H9 (cell line): ENCODE data around the gene ITGA1. TPM values are rescaled to one million over a fixed set of nuclear protein-coding genes. Genes with fewer than 3 reads are reported as not detected.

Source experiments
- DNase-seq: peaks from one replicate; pipeline ENCODE4 v3.0.0-alpha.2; 2017
- H2AFZ ChIP-seq: one replicate; pipeline ENCODE4 v1.6.1; 2013; ENCODE audit warnings: mild to moderate bottlenecking, low read length, control low read depth, moderate library complexity
- H2AK5ac ChIP-seq: 2 replicates; pipeline ENCODE4 v1.6.1; 2013; ENCODE audit warnings: low read length, control low read depth, mixed read lengths; ENCODE audit not compliant: insufficient read length
- H2BK120ac ChIP-seq: one replicate; pipeline ENCODE4 v1.6.1; 2013; ENCODE audit warnings: low read depth, mild to moderate bottlenecking, low read length, control low read depth, inconsistent platforms; ENCODE audit not compliant: poor library complexity, severe bottlenecking
- H2BK12ac ChIP-seq: 2 replicates; pipeline ENCODE4 v1.6.1; 2013; ENCODE audit warnings: low read length, control low read depth, mixed read lengths, low read depth; ENCODE audit not compliant: insufficient read length
- H2BK15ac ChIP-seq: 2 replicates; pipeline ENCODE4 v1.6.1; 2013; ENCODE audit warnings: low read depth, low read length, control low read depth
- H2BK20ac ChIP-seq: one replicate; pipeline ENCODE4 v1.6.1; 2013; ENCODE audit warnings: low read depth, mild to moderate bottlenecking, low read length, control low read depth, inconsistent platforms; ENCODE audit not compliant: poor library complexity, severe bottlenecking
- H2BK5ac ChIP-seq: 2 replicates; pipeline ENCODE4 v1.6.1; 2013; ENCODE audit warnings: low read length, control low read depth, mixed read lengths; ENCODE audit not compliant: insufficient read length
- H3K14ac ChIP-seq: 2 replicates; pipeline ENCODE4 v1.6.1; 2013; ENCODE audit warnings: low read length, control low read depth; ENCODE audit not compliant: insufficient read depth
- H3K18ac ChIP-seq: 2 replicates; pipeline ENCODE4 v1.6.1; 2013; ENCODE audit warnings: low read depth, mild to moderate bottlenecking, mixed read lengths, low read length, control low read depth; ENCODE audit not compliant: insufficient read length
- H3K23ac ChIP-seq: 2 replicates; pipeline ENCODE4 v1.6.1; 2013; ENCODE audit warnings: low read length, control low read depth, mixed read lengths, low read depth; ENCODE audit not compliant: insufficient read length
- H3K23me2 ChIP-seq: 2 replicates; pipeline ENCODE4 v1.6.1; 2013; ENCODE audit warnings: low read depth, mild to moderate bottlenecking, mixed read lengths, low read length, control low read depth; ENCODE audit not compliant: insufficient read length, poor library complexity, severe bottlenecking
- H3K27ac ChIP-seq: 2 replicates; pipeline ENCODE4 v1.5.1; 2013; ENCODE audit warnings: low read length, control low read depth, mixed read lengths, low read depth; ENCODE audit not compliant: insufficient read length
- H3K27me3 ChIP-seq: 2 replicates; pipeline ENCODE4 v1.6.1; 2013; ENCODE audit warnings: low read length, control low read depth, inconsistent platforms; ENCODE audit not compliant: insufficient read depth
- H3K4ac ChIP-seq: 2 replicates; pipeline ENCODE4 v1.6.1; 2013; ENCODE audit warnings: low read depth, mild to moderate bottlenecking, control low read depth, inconsistent platforms, low read length, moderate library complexity
- H3K4me1 ChIP-seq: 2 replicates; pipeline ENCODE4 v1.6.1; 2013; ENCODE audit warnings: low read length, control low read depth, inconsistent platforms; ENCODE audit not compliant: insufficient read depth
- H3K4me2 ChIP-seq: 2 replicates; pipeline ENCODE4 v1.6.1; 2013; ENCODE audit warnings: low read length, control low read depth, mixed read lengths; ENCODE audit not compliant: insufficient read length, insufficient read depth
- H3K56ac ChIP-seq: 2 replicates; pipeline ENCODE4 v1.6.1; 2013; ENCODE audit warnings: low read depth, mild to moderate bottlenecking, mixed read lengths, low read length, control low read depth; ENCODE audit not compliant: insufficient read length
- H3K79me1 ChIP-seq: 2 replicates; pipeline ENCODE4 v1.6.1; 2013; ENCODE audit warnings: low read depth, mild to moderate bottlenecking, moderate library complexity, low read length, control low read depth, inconsistent platforms; ENCODE audit not compliant: insufficient read depth, poor library complexity, severe bottlenecking
- H3K79me2 ChIP-seq: 2 replicates; pipeline ENCODE4 v1.6.1; 2013; ENCODE audit warnings: low read length, control low read depth, inconsistent platforms; ENCODE audit not compliant: insufficient read depth
- H3K9ac ChIP-seq: 2 replicates; pipeline ENCODE4 v1.6.1; 2013; ENCODE audit warnings: low read length, control low read depth, mixed read lengths; ENCODE audit not compliant: insufficient read length; ENCODE audit errors: extremely low read depth
- H3K9me3 ChIP-seq: one replicate; pipeline ENCODE4 v1.6.1; 2013; ENCODE audit warnings: low read depth, low read length, inconsistent platforms; ENCODE audit not compliant: control insufficient read depth
- H3T11ph ChIP-seq: one replicate; pipeline ENCODE4 v1.6.1; 2013; ENCODE audit warnings: mild to moderate bottlenecking, low read length, control low read depth, inconsistent platforms
- H4K20me1 ChIP-seq: one replicate; pipeline ENCODE4 v1.6.1; 2013; ENCODE audit not compliant: control insufficient read depth, insufficient read length, insufficient read depth
- H4K5ac ChIP-seq: 2 replicates; pipeline ENCODE4 v1.6.1; 2013; ENCODE audit warnings: low read depth, mild to moderate bottlenecking, mixed read lengths, low read length, control low read depth; ENCODE audit not compliant: insufficient read length
- H4K8ac ChIP-seq: replicated peaks from 2 replicates; pipeline ENCODE4 v1.6.1; 2013; ENCODE audit warnings: low read length, control low read depth, mixed read lengths, low read depth; ENCODE audit not compliant: insufficient read length
- H4K91ac ChIP-seq: 2 replicates; pipeline ENCODE4 v1.6.1; 2013; ENCODE audit warnings: low read depth, mild to moderate bottlenecking, moderate library complexity, mixed read lengths, low read length, control low read depth; ENCODE audit not compliant: insufficient read length
- H3K27ac Mint-ChIP-seq, 3 experiments: 2 replicates in 2 of 3; 3 replicates in 1 of 3; pipeline ENCODE4 v1.8.0; 2020 to 2021; ENCODE audit warnings: mixed read lengths in 3 of 3, mild to moderate bottlenecking in 1 of 3, moderate library complexity in 1 of 3
- H3K27me3 Mint-ChIP-seq: 2 replicates; pipeline ENCODE4 v1.8.0; 2021; ENCODE audit warnings: low read depth, mild to moderate bottlenecking, moderate library complexity, mixed read lengths
- H3K36me3 Mint-ChIP-seq, 3 experiments: 2 replicates in 2 of 3; 3 replicates in 1 of 3; pipeline ENCODE4 v1.8.0; 2020 to 2021; ENCODE audit warnings: low read depth in 3 of 3, mixed read lengths in 3 of 3; ENCODE audit not compliant: insufficient read depth in 1 of 3
- H3K4me1 Mint-ChIP-seq, 2 experiments: 2 replicates each; pipeline ENCODE4 v1.8.0; 2020; ENCODE audit warnings: mixed read lengths in 2 of 2
- H3K4me3 Mint-ChIP-seq, 2 experiments: 2 replicates in 1 of 2; 3 replicates in 1 of 2; pipeline ENCODE4 v1.8.0; 2020 to 2021; ENCODE audit warnings: mild to moderate bottlenecking in 2 of 2, mixed read lengths in 2 of 2, moderate library complexity in 1 of 2
- H3K9me3 Mint-ChIP-seq, 2 experiments: 2 replicates in 1 of 2; 3 replicates in 1 of 2; pipeline ENCODE4 v1.8.0; 2020; ENCODE audit warnings: mild to moderate bottlenecking in 2 of 2, mixed read lengths in 2 of 2, moderate library complexity in 1 of 2
- WGBS: extraction: QIAGEN DNeasy Blood & Tissue Kit; methylation state at CpG from one replicate; pipeline ENCODE4 v1.1.7; 2013; ENCODE audit warnings: missing lambda C conversion rate, low lambda C conversion rate, mixed read lengths; ENCODE audit not compliant: insufficient read length; ENCODE audit errors: extremely low coverage; 5-methylcytosine and 5-hydroxymethylcytosine counted together
- total RNA-seq: library from RNA; stranded (reverse); gene quantifications from 2 replicates; pipeline ENCODE4 v1.2.1, GENCODE V29; 2021
- TF ChIP-seq, protein P1 (sequence below): fragments of 200-600 bp; sonication (generic); conservative IDR thresholded peaks from 3 replicates; pipeline ENCODE4 v1.8.0; 2021; ENCODE audit warnings: antibody characterized with exemption, mild to moderate bottlenecking

Gene ITGA1
- total RNA-seq, 1 experiment from 2014 or later: 3.9 TPM

DNA sequence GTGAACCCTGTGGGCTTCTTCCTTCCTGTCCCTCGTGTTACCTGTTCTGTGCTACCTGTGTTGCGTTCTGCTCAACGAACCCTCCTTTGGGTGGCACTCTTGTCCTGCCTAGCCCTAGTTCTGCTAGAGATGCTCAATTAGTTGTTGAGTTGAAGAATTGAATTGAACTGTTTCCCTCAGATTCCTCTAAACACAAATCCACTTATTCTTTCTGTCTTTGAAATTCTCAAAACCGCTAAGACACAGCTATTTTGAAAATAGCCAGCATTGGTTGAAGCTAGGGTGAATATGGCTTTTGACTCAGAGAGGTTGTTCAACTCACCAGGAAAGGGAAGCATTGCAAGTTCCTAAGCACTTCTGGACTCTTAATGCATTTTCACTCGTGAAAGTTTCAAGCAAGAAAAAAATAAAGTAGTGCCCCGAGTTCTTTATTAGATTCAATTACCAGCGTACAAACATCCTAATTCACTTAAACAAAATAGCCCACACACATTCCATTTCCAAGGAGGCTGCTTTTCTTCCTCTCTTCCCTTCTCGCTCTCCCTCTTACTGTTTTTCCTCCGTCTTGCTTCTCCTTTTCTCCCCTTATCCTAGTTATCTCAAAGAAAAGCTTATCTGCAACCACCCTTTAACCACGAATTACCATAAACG is 642 bp upstream of the ITGA1 start:
- Histone ChIP-seq H2BK20ac (no peak overlapping the region), H2BK12ac (no peak overlapping the region), H3K4me1 (no peaks in the 10 kb centered on the region), H3K4me2 (peak overlapping the region; percentile 86), H3K27me3 (no peaks in the 10 kb centered on the region), H2BK120ac (no peak overlapping the region), H3K9ac (no peak overlapping the region), H3K79me1 (no peaks in the 10 kb centered on the region), H4K20me1 (no peaks in the 10 kb centered on the region), H3K18ac (no peak overlapping the region), H3K27ac (no peak overlapping the region), H2BK15ac (no peak overlapping the region), H3K4ac (no peak overlapping the region), H4K5ac (no peak overlapping the region), H3K14ac (no peak overlapping the region), H3K9me3 (no peaks in the 10 kb centered on the region), H2AFZ (no peak overlapping the region), H4K91ac (no peak overlapping the region), H3K79me2 (no peaks in the 10 kb centered on the region), H2BK5ac (no peak overlapping the region), H3K23ac (no peak overlapping the region), H3T11ph (no peak overlapping the region), H3K56ac (no peak overlapping the region), H4K8ac (no peak overlapping the region), H3K23me2 (peaks cover 8% of the 10 kb centered on the region), H2AK5ac (no peak overlapping the region)
- TF ChIP-seq, protein P1, sequence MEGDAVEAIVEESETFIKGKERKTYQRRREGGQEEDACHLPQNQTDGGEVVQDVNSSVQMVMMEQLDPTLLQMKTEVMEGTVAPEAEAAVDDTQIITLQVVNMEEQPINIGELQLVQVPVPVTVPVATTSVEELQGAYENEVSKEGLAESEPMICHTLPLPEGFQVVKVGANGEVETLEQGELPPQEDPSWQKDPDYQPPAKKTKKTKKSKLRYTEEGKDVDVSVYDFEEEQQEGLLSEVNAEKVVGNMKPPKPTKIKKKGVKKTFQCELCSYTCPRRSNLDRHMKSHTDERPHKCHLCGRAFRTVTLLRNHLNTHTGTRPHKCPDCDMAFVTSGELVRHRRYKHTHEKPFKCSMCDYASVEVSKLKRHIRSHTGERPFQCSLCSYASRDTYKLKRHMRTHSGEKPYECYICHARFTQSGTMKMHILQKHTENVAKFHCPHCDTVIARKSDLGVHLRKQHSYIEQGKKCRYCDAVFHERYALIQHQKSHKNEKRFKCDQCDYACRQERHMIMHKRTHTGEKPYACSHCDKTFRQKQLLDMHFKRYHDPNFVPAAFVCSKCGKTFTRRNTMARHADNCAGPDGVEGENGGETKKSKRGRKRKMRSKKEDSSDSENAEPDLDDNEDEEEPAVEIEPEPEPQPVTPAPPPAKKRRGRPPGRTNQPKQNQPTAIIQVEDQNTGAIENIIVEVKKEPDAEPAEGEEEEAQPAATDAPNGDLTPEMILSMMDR: peak; percentile 51; the same call in 2 of the 3 replicates
- peaks cover 0 to 2% of the 10 kb centered on the region in 2 experiments; a peak in 1 of 5 replicates for H3K9me3 Mint-ChIP-seq
- no peaks in the 10 kb centered on the region for H3K36me3 Mint-ChIP-seq
- H3K4me3 Mint-ChIP-seq: peak overlapping the region; percentile 86 to 92
- H3K27me3 Mint-ChIP-seq: peaks cover 13% of the 10 kb centered on the region
- peak; percentile 50 for DNase-seq
- no CpG with 5 or more reads among the region's 11 CpGs for WGBS
- no peak overlapping the region for H3K27ac Mint-ChIP-seq
- peaks cover 14 to 16% of the 10 kb centered on the region in 2 experiments for H3K4me1 Mint-ChIP-seq
